Measurements from ENCODE around the gene TMEM108.

TMEM108 gene

GRCh38 chr3:133283958-133284807, 246.0 kb downstream of the TMEM108 start:
- DNase-seq: no peak

GRCh38 chr3:133289322-133289721, 251.1 kb downstream of the TMEM108 start:
- no peak for DNase-seq

- no peak for DNase-seq
Observed at GRCh38 chr3:133292296-133292695, 254.1 kb downstream of the TMEM108 start.

GRCh38 chr3:133293397-133294110, 255.4 kb downstream of the TMEM108 start:
- DNase-seq: peak; percentile 81

- no peak for DNase-seq
Observed at GRCh38 chr3:133294253-133294652, 256.1 kb downstream of the TMEM108 start.

- peak; percentile 53 for DNase-seq
Observed at GRCh38 chr3:133295199-133295901, 257.2 kb downstream of the TMEM108 start.

- DNase-seq: no peak
Observed at GRCh38 chr3:133295944-133296917, 258.0 kb downstream of the TMEM108 start.

GRCh38 chr3:133296981-133297380, 258.8 kb downstream of the TMEM108 start:
- DNase-seq: no peak

- no peak for DNase-seq
Observed at GRCh38 chr3:133300102-133300501, 261.9 kb downstream of the TMEM108 start.

GRCh38 chr3:133301194-133301593, 263.0 kb downstream of the TMEM108 start:
- DNase-seq: no peak

- no peak for DNase-seq
Observed at GRCh38 chr3:133301731-133302130, 263.5 kb downstream of the TMEM108 start.

- DNase-seq: no peak
Observed at GRCh38 chr3:133303430-133303829, 265.2 kb downstream of the TMEM108 start.

GRCh38 chr3:133317866-133318265, 279.7 kb downstream of the TMEM108 start:
- DNase-seq: no peak

GRCh38 chr3:133328373-133328772, 290.2 kb downstream of the TMEM108 start:
- DNase-seq: no peak

- no peak for DNase-seq
Observed at GRCh38 chr3:133329626-133330025, 291.4 kb downstream of the TMEM108 start.

- DNase-seq: peak; percentile 50
Observed at GRCh38 chr3:133330065-133330464, 291.9 kb downstream of the TMEM108 start.

- DNase-seq: no peak
Observed at GRCh38 chr3:133330522-133330921, 292.3 kb downstream of the TMEM108 start.

GRCh38 chr3:133354721-133355120, 316.5 kb downstream of the TMEM108 start:
- no peak for DNase-seq

- no peak for DNase-seq
Observed at GRCh38 chr3:133360476-133360875, 322.3 kb downstream of the TMEM108 start.

GRCh38 chr3:133361011-133361410, 322.8 kb downstream of the TMEM108 start:
- DNase-seq: no peak

GRCh38 chr3:133361435-133361834, 323.2 kb downstream of the TMEM108 start:
- DNase-seq: no peak

- no peak for DNase-seq
Observed at GRCh38 chr3:133362539-133362938, 324.3 kb downstream of the TMEM108 start.

Data from NCI-H1694 (cell line).